Stomach (tissue), 9 donors: ENCODE data around the gene S100A5. TPM values are rescaled to one million over a fixed set of nuclear protein-coding genes. Genes with fewer than 3 reads are reported as not detected.
A peak's percentile ranks its signal among the peaks of the same experiment; 100 is the strongest.

Source experiments
- DNase-seq, 2 donors: peaks; one replicate each; pipeline versions ENCODE4 v3.0.0 to v3.0.0-alpha.2; 2013 to 2019
- H3K27ac ChIP-seq, 5 donors: fragments of 200-600 bp in 4 of 5; sonication (generic) in 4 of 5; one replicate each; pipeline ENCODE4 v1.5.1; 2013 to 2019; ENCODE audit warnings: mild to moderate bottlenecking in 1 of 5, moderate library complexity in 1 of 5
- H3K27me3 ChIP-seq, 3 donors: fragments of 200-600 bp; sonication (generic); one replicate each; pipeline ENCODE4 v1.5.1; 2017 to 2019; ENCODE audit warnings: mixed run types in 1 of 3
- H3K36me3 ChIP-seq, 4 donors: fragments of 200-600 bp; sonication (generic); 1 replicate in 3 of 4; 2 replicates in 1 of 4; pipeline ENCODE4 v1.5.1; 2016 to 2019
- H3K4me1 ChIP-seq, 4 donors: fragments of 200-600 bp; sonication (generic); one replicate each; pipeline ENCODE4 v1.5.1; 2016 to 2019
- H3K4me3 ChIP-seq, 4 donors: fragments of 200-600 bp; sonication (generic) in 3 of 4; one replicate each; pipeline ENCODE4 v1.5.1; 2016 to 2019; ENCODE audit warnings: mild to moderate bottlenecking in 1 of 4
- H3K9me3 ChIP-seq, 4 donors: fragments of 200-600 bp; sonication (generic); one replicate each; pipeline ENCODE4 v1.5.1; 2016 to 2019
- CTCF ChIP-seq, 7 experiments: fragments of 450-650 bp in 4 of 7; fragments of 200-600 bp in 3 of 7; sonication (generic) in 3 of 7; IDR thresholded peaks; one replicate each; pipeline ENCODE4 v1.5.1; 2016 to 2019; ENCODE audit warnings: antibody characterized with exemption in 7 of 7, control low read depth in 2 of 7, mild to moderate bottlenecking in 1 of 7
- EP300 ChIP-seq: sonication (generic); formaldehyde crosslinking; IDR thresholded peaks from one replicate; pipeline ENCODE4 v1.6.1; 2017; ENCODE audit warnings: antibody characterized with exemption
- POLR2A ChIP-seq, 4 donors: fragments of 450-650 bp; IDR thresholded peaks; one replicate each; pipeline ENCODE4 v1.6.1; 2016; ENCODE audit warnings: antibody characterized with exemption in 4 of 4, control low read depth in 2 of 4, mild to moderate bottlenecking in 1 of 4, moderate library complexity in 1 of 4
- POLR2AphosphoS5 ChIP-seq, 3 donors: sonication (generic); formaldehyde crosslinking; IDR thresholded peaks; one replicate each; pipeline ENCODE4 v1.6.1; 2016; ENCODE audit warnings: antibody characterized with exemption in 3 of 3
- WGBS, 5 donors: extraction: QIAGEN DNeasy Blood & Tissue Kit in 3 of 5; methylation state at CpG; one replicate each; pipeline versions ENCODE4 v1.1.5 to v1.1.7; 2013 to 2018; 5-methylcytosine and 5-hydroxymethylcytosine counted together
- intact Hi-C: fragments of 100-400 bp; cut with DNase I; formaldehyde crosslinking; loops from one replicate; pipeline ENCODE4 v1.15.1; 2023; ENCODE audit warnings: low total_unique reads
- polyA plus RNA-seq, 3 donors: library from polyadenylated mRNA; stranded (reverse); fragments of 200-250 nt; gene quantifications; one replicate each; pipeline ENCODE4 v1.2.3, GENCODE V29; 2013
- total RNA-seq, 5 donors: library from RNA; depleted of rRNA; stranded (reverse); fragments of >200 nt; gene quantifications; one replicate each; pipeline versions ENCODE4 v1.1.0 to v1.2.3, GENCODE V29; 2014 to 2016
- donor health status: healthy with polysubstance abuse.
- donor health status: Bipolar disorder and iron deficiency.
- donor health status: healthy.

Gene S100A5
- total and polyA plus RNA-seq, 8 donors, result not detected

GRCh38 chr1:153560241-153560640, 19.5 kb upstream of the S100A5 start:
- H3K27ac ChIP-seq, result no peak overlapping the region
- no peak overlapping the region for H3K4me3 ChIP-seq
- peaks cover under 1% of the 10 kb centered on the region in 4 donors for H3K4me1 ChIP-seq
- WGBS, 5 donors, result 70 to 100% (median 95%) methylated on average over 2 of the region's 2 CpGs
- intact Hi-C loops, result loop anchor here (5.0 kb wide), 1 partner anchor 43 kb away; no protein-coding TSS in a partner anchor
- DNase-seq, result no peak
- H3K36me3 ChIP-seq, result no peaks in the 10 kb centered on the region
- TF ChIP-seq CTCF (IDR thresholded peaks at IDR 0.05) (no peak), POLR2AphosphoS5 (IDR thresholded peaks at IDR 0.05) (no peak), EP300 (no peak), POLR2A (IDR thresholded peaks at IDR 0.05) (no peak)
- H3K27me3 ChIP-seq, result no peaks in the 10 kb centered on the region
- H3K9me3 ChIP-seq, result no peaks in the 10 kb centered on the region

- DNase-seq, result no peak
- Histone ChIP-seq H3K9me3 (no peaks in the 10 kb centered on the region), H3K27ac (no peak overlapping the region), H3K36me3 (no peaks in the 10 kb centered on the region), H3K4me1 (peaks cover 0 to 19% (median 11%) of the 10 kb centered on the region in 4 donors), H3K27me3 (no peaks in the 10 kb centered on the region), H3K4me3 (no peak overlapping the region)
- 93 to 96% (median 94%) methylated on average over 3 of the region's 3 CpGs for WGBS, 5 donors
- intact Hi-C loops, result no loop called here
- TF ChIP-seq EP300, result no peak
- TF ChIP-seq POLR2AphosphoS5 (IDR thresholded peaks at IDR 0.05), result no peak
- TF ChIP-seq POLR2A (IDR thresholded peaks at IDR 0.05), result no peak
- no peak for TF ChIP-seq CTCF (IDR thresholded peaks at IDR 0.05)
Observed at GRCh38 chr1:153557877-153558276, 17.1 kb upstream of the S100A5 start.

GRCh38 chr1:153556348-153556747, 15.6 kb upstream of the S100A5 start:
- Histone ChIP-seq H3K9me3 (no peaks in the 10 kb centered on the region), H3K27ac (no peak overlapping the region), H3K27me3 (no peaks in the 10 kb centered on the region), H3K4me3 (no peak overlapping the region), H3K36me3 (no peaks in the 10 kb centered on the region), H3K4me1 (peaks cover 0 to 19% (median 11%) of the 10 kb centered on the region in 4 donors)
- DNase-seq, result no peak
- intact Hi-C loops, result no loop called here
- WGBS, 5 donors, result 89 to 100% (median 94%) methylated on average over 1 of the region's 1 CpG
- no peak for TF ChIP-seq CTCF (IDR thresholded peaks at IDR 0.05)
- no peak for TF ChIP-seq POLR2A (IDR thresholded peaks at IDR 0.05)
- TF ChIP-seq POLR2AphosphoS5 (IDR thresholded peaks at IDR 0.05), result no peak
- TF ChIP-seq EP300, result no peak

- no peak overlapping the region for H3K4me3 ChIP-seq
- H3K4me1 ChIP-seq, result peaks cover 7 to 28% (median 21%) of the 10 kb centered on the region in 4 donors
- intact Hi-C loops, result no loop called here
- no peaks in the 10 kb centered on the region for H3K27me3 ChIP-seq
- no peaks in the 10 kb centered on the region for H3K9me3 ChIP-seq
- no peak for DNase-seq
- no peaks in the 10 kb centered on the region for H3K36me3 ChIP-seq
- TF ChIP-seq EP300 (no peak), CTCF (IDR thresholded peaks at IDR 0.05) (no peak), POLR2A (IDR thresholded peaks at IDR 0.05) (no peak)
- peak overlapping the region in 4 of 5 donors; percentile 5 to 58 (median 46) for H3K27ac ChIP-seq
- WGBS, 5 donors, result 65 to 93% (median 72%) methylated on average over 2 of the region's 2 CpGs
Observed at GRCh38 chr1:153553830-153554541, 13.3 kb upstream of the S100A5 start.
